ENCODE measurements around the gene KIF26B.

Gene KIF26B

DNA sequence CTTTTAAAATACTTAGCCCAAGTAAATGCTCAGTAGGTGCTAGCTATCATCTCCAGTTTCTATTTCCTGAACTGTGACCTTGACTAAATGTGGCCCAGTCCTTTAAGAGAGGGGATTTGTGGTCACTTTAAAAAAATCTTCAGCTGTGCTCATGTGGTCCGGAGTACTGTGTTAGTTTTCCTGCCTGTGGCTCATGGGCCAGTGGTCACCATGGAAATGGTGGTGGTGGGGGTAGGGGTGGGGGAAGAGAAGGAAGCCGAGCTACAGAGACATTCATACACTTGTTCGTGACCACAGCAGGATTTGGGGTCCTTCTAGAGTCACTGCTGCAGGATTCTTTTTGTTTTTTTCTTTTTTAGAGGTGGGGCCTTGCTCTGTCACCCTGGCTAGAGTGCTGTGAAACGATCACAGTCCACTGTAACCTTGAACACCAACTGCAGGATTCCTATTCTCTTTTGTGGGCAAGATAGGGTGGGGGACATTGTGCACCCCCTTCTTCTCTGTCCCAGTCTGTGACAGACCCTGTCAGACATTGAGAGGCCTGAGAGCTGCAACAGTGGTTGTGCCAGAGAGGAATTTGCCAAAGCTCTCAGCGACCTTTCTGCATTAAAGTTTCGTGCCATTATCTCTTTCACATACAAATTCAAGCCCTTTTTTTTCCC is 25.8 kb downstream of the KIF26B start:
- Histone ChIP-seq H3K4me3 (ENCODE audit: low read depth in 1 of 5, low read length in 5 of 5) (no peak overlapping the region), H3K4me1 (ENCODE audit: control insufficient read depth in 5 of 5, insufficient read depth in 5 of 5, low read length in 5 of 5) (no peaks in the 10 kb centered on the region), H3K36me3 (ENCODE audit: control insufficient read depth in 5 of 5, insufficient read depth in 5 of 5, low read length in 5 of 5) (no peaks in the 10 kb centered on the region), H3K9ac (ENCODE audit: low read length in 5 of 5) (no peak overlapping the region), H3K9me3 (ENCODE audit: control insufficient read depth in 5 of 5, low read length in 5 of 5) (no peaks in the 10 kb centered on the region), H3K27me3 (ENCODE audit: control insufficient read depth in 5 of 5, insufficient read depth in 4 of 5, low read length in 5 of 5) (no peaks in the 10 kb centered on the region), H3K27ac (ENCODE audit: low read depth, low read length) (no peak overlapping the region)

DNA sequence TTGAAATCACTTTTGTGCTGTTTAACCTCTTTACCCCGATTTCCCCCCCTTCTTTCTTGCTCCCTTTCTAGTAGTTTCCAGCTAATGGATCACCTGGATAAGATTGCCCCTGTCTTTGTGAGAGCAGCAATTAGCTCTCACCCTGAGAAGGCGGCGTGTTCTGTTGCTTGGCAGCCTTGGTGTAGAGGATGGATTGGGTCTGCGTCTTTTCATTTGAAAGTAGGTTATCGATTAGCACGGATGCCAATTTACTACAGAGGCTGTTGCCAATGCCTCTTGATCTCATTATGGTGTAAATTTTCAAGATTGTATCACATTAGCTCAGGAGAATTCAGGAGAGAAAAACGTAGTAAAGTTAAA is 26.4 kb downstream of the KIF26B start:
- Histone ChIP-seq H3K4me1 (ENCODE audit: control insufficient read depth in 5 of 5, insufficient read depth in 5 of 5, low read length in 5 of 5) (no peaks in the 10 kb centered on the region), H3K9ac (ENCODE audit: low read length in 5 of 5) (no peak overlapping the region), H3K27me3 (ENCODE audit: control insufficient read depth in 5 of 5, insufficient read depth in 4 of 5, low read length in 5 of 5) (no peaks in the 10 kb centered on the region), H3K36me3 (ENCODE audit: control insufficient read depth in 5 of 5, insufficient read depth in 5 of 5, low read length in 5 of 5) (no peaks in the 10 kb centered on the region), H3K27ac (ENCODE audit: low read depth, low read length) (no peak overlapping the region), H3K9me3 (ENCODE audit: control insufficient read depth in 5 of 5, low read length in 5 of 5) (no peaks in the 10 kb centered on the region), H3K4me3 (ENCODE audit: low read depth in 1 of 5, low read length in 5 of 5) (no peak overlapping the region)

DNA sequence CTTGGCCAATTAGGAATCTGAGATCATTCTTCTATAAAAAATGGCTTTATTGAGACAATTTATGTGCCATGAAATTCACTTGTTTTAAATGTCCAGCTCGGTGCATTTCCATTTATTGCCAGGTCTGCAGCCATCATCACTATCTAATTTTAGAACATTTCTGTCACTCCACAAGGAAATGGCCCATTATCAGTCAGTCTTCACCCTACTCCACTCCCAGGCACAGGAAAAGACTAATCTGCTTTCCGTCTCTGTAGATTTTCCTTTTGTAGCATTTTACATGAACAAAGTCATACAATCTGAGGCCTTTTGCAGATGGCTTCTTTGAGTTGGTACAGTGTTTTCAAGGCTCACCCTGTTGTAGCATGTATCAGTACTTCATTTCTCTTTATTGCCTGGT is 27.2 kb downstream of the KIF26B start:
- Histone ChIP-seq H3K27ac (ENCODE audit: low read depth, low read length) (no peak overlapping the region), H3K9me3 (ENCODE audit: control insufficient read depth in 5 of 5, low read length in 5 of 5) (no peaks in the 10 kb centered on the region), H3K9ac (ENCODE audit: low read length in 5 of 5) (no peak overlapping the region), H3K4me1 (ENCODE audit: control insufficient read depth in 5 of 5, insufficient read depth in 5 of 5, low read length in 5 of 5) (no peaks in the 10 kb centered on the region), H3K36me3 (ENCODE audit: control insufficient read depth in 5 of 5, insufficient read depth in 5 of 5, low read length in 5 of 5) (no peaks in the 10 kb centered on the region), H3K4me3 (ENCODE audit: low read depth in 1 of 5, low read length in 5 of 5) (no peak overlapping the region), H3K27me3 (ENCODE audit: control insufficient read depth in 5 of 5, insufficient read depth in 4 of 5, low read length in 5 of 5) (no peaks in the 10 kb centered on the region)

DNA sequence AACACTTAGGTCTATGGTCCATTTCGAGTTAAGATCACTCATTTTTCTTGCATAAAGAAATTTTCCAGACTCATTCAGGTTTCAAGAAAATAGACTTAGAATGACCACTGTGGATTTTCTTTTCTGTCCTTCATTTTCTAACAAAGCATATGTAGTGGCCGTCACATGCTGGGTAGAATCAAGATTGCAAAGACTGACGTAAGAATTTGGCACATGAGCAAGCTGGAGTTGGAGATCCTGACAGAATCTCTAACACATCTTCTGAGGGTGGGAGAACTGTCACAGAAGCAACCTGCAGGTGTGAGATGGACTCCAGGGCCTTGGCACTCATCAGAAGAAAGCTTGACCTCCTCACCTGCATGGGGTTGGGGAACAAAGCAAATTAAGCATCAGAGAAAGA is 28.6 kb downstream of the KIF26B start:
- no peaks in the 10 kb centered on the region for H3K9me3 ChIP-seq (ENCODE audit: control insufficient read depth in 5 of 5, low read length in 5 of 5)
- no peak overlapping the region for H3K27ac ChIP-seq (ENCODE audit: low read depth, low read length)
- no peak overlapping the region for H3K9ac ChIP-seq (ENCODE audit: low read length in 5 of 5)
- H3K36me3 ChIP-seq (ENCODE audit: control insufficient read depth in 5 of 5, insufficient read depth in 5 of 5, low read length in 5 of 5) = no peaks in the 10 kb centered on the region
- no peak overlapping the region for H3K4me3 ChIP-seq (ENCODE audit: low read depth in 1 of 5, low read length in 5 of 5)
- H3K4me1 ChIP-seq (ENCODE audit: control insufficient read depth in 5 of 5, insufficient read depth in 5 of 5, low read length in 5 of 5) = no peaks in the 10 kb centered on the region
- H3K27me3 ChIP-seq (ENCODE audit: control insufficient read depth in 5 of 5, insufficient read depth in 4 of 5, low read length in 5 of 5) = no peaks in the 10 kb centered on the region

DNA sequence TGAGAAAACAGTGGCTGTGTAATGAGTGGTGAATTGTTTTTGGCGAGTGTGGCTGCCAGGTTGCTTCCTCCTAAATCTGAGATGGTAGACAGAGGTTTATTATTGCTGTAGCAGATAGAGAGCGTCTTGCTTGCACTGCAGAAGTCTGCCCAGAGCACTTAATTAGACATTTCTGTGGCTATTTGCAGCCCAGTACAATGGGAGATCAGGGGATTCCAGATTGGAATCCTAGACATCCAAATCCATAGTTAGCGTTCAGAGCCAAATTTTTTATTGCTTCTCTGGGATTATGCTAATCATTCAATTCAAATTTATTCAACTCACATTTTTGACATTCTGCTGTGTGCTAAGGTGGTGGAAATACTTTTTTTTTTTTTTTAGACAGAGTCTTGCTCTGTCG is 30.0 kb downstream of the KIF26B start:
- H3K4me3 ChIP-seq (ENCODE audit: low read depth in 1 of 5, low read length in 5 of 5) = no peak overlapping the region
- H3K4me1 ChIP-seq (ENCODE audit: control insufficient read depth in 5 of 5, insufficient read depth in 5 of 5, low read length in 5 of 5) = no peaks in the 10 kb centered on the region
- no peak overlapping the region for H3K27ac ChIP-seq (ENCODE audit: low read depth, low read length)
- H3K27me3 ChIP-seq (ENCODE audit: control insufficient read depth in 5 of 5, insufficient read depth in 4 of 5, low read length in 5 of 5) = no peaks in the 10 kb centered on the region
- no peak overlapping the region for H3K9ac ChIP-seq (ENCODE audit: low read length in 5 of 5)
- no peaks in the 10 kb centered on the region for H3K36me3 ChIP-seq (ENCODE audit: control insufficient read depth in 5 of 5, insufficient read depth in 5 of 5, low read length in 5 of 5)
- no peaks in the 10 kb centered on the region for H3K9me3 ChIP-seq (ENCODE audit: control insufficient read depth in 5 of 5, low read length in 5 of 5)

DNA sequence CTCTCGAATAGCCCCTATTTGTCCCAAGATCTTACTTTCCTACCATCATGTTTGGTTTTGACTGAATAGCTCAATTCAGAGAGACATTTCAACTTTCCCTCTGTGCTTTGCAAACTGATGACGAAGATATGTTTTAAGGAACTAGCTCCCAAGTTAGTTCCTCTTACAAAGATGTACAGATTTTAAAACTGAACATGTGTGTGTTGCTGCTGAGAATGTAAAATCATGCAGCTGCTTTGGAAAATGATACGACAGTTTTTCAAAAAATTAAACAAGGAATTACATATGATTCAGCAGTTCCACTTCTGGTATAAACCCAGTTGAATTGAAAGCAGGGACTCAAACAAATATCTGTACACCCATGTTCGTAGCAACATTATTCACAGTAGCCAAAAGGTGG is 33.6 kb downstream of the KIF26B start:
- no peaks in the 10 kb centered on the region for H3K36me3 ChIP-seq (ENCODE audit: control insufficient read depth in 5 of 5, insufficient read depth in 5 of 5, low read length in 5 of 5)
- H3K27me3 ChIP-seq (ENCODE audit: control insufficient read depth in 5 of 5, insufficient read depth in 4 of 5, low read length in 5 of 5) = no peaks in the 10 kb centered on the region
- H3K4me1 ChIP-seq (ENCODE audit: control insufficient read depth in 5 of 5, insufficient read depth in 5 of 5, low read length in 5 of 5) = no peaks in the 10 kb centered on the region
- no peak overlapping the region for H3K4me3 ChIP-seq (ENCODE audit: low read depth in 1 of 5, low read length in 5 of 5)
- H3K9ac ChIP-seq (ENCODE audit: low read length in 5 of 5) = no peak overlapping the region
- no peaks in the 10 kb centered on the region for H3K9me3 ChIP-seq (ENCODE audit: control insufficient read depth in 5 of 5, low read length in 5 of 5)
- H3K27ac ChIP-seq (ENCODE audit: low read depth, low read length) = no peak overlapping the region

DNA sequence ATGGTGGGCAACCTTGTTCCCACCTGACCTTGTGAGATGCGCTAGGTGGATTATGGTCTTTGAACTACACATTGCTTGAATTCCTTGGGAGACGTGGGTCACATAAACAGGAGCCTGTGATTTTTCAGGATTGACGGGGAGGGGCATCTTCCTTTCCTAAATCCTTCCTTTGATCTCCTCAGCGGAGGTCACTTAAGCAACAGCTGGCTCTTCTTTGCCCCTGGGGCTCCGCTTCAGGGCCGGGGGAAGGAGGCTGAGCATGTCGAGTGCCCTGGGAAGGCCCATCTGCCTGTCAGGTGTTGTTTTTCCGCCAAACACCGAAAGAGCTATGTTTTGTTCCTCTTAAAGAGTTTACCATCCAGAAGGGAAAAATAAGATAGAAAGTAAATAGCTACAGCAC is 40.6 kb downstream of the KIF26B start:
- H3K9me3 ChIP-seq (ENCODE audit: control insufficient read depth in 5 of 5, low read length in 5 of 5) = no peaks in the 10 kb centered on the region
- H3K4me3 ChIP-seq (ENCODE audit: low read depth in 1 of 5, low read length in 5 of 5) = no peak overlapping the region
- H3K27me3 ChIP-seq (ENCODE audit: control insufficient read depth in 5 of 5, insufficient read depth in 4 of 5, low read length in 5 of 5) = peaks cover 0 to 7% (median 0%) of the 10 kb centered on the region in 5 donors
- no peaks in the 10 kb centered on the region for H3K36me3 ChIP-seq (ENCODE audit: control insufficient read depth in 5 of 5, insufficient read depth in 5 of 5, low read length in 5 of 5)
- no peak overlapping the region for H3K9ac ChIP-seq (ENCODE audit: low read length in 5 of 5)
- no peak overlapping the region for H3K27ac ChIP-seq (ENCODE audit: low read depth, low read length)
- peaks cover 0 to 3% (median 0%) of the 10 kb centered on the region in 5 donors for H3K4me1 ChIP-seq (ENCODE audit: control insufficient read depth in 5 of 5, insufficient read depth in 5 of 5, low read length in 5 of 5)

DNA sequence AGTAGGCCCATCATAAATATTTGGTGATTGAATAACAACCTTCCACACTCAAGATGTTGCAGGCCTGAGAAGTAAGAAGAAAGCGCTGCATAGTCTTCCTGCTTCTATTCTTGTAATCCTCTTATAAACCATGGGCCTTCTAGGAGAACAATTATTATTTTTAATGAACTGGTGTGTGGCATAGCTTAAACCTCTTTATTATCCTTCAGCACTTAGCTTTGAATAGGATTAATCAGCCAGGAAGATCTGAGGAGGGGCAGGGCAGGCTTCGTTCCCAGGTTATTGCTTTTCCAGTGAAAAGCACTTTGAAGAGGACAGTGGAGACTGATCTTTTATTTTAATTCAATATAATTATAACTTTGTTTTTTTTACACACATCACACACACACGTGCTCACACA is 42.3 kb downstream of the KIF26B start:
- Histone ChIP-seq H3K27ac (ENCODE audit: low read depth, low read length) (no peak overlapping the region), H3K9ac (ENCODE audit: low read length in 5 of 5) (no peak overlapping the region), H3K27me3 (ENCODE audit: control insufficient read depth in 5 of 5, insufficient read depth in 4 of 5, low read length in 5 of 5) (peaks cover 0 to 7% (median 2%) of the 10 kb centered on the region in 5 donors), H3K36me3 (ENCODE audit: control insufficient read depth in 5 of 5, insufficient read depth in 5 of 5, low read length in 5 of 5) (no peaks in the 10 kb centered on the region), H3K4me1 (ENCODE audit: control insufficient read depth in 5 of 5, insufficient read depth in 5 of 5, low read length in 5 of 5) (peaks cover 0 to 3% (median 0%) of the 10 kb centered on the region in 5 donors), H3K4me3 (ENCODE audit: low read depth in 1 of 5, low read length in 5 of 5) (no peak overlapping the region), H3K9me3 (ENCODE audit: control insufficient read depth in 5 of 5, low read length in 5 of 5) (no peaks in the 10 kb centered on the region)

DNA sequence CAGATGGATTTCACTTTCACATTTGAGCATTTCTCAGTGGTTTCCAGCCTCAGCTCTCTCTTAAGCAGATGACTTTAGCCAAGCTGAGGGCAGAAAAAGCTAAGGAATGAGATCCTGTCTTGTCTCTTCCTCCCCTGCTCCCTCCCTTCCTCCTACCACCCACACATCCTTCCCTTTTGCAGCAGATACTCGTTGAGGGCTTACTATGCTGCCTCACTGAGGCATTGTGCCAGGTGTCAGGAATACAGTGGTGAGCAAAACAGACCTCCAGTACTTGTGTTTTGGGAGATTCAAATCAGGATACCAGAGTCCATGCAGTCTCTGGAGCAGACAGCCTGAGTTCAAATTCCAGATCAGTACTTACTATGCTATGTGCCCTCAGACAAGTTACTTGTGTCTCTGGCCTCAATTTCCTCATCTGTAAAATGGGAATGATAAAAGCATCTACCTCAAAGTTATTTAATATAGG is 43.2 kb downstream of the KIF26B start:
- Histone ChIP-seq H3K9ac (ENCODE audit: low read length in 5 of 5) (no peak overlapping the region), H3K4me3 (ENCODE audit: low read depth in 1 of 5, low read length in 5 of 5) (no peak overlapping the region), H3K27me3 (ENCODE audit: control insufficient read depth in 5 of 5, insufficient read depth in 4 of 5, low read length in 5 of 5) (peaks cover 0 to 7% (median 2%) of the 10 kb centered on the region in 5 donors), H3K4me1 (ENCODE audit: control insufficient read depth in 5 of 5, insufficient read depth in 5 of 5, low read length in 5 of 5) (peaks cover 0 to 3% (median 0%) of the 10 kb centered on the region in 5 donors), H3K27ac (ENCODE audit: low read depth, low read length) (no peak overlapping the region), H3K36me3 (ENCODE audit: control insufficient read depth in 5 of 5, insufficient read depth in 5 of 5, low read length in 5 of 5) (no peaks in the 10 kb centered on the region), H3K9me3 (ENCODE audit: control insufficient read depth in 5 of 5, low read length in 5 of 5) (no peaks in the 10 kb centered on the region)

DNA sequence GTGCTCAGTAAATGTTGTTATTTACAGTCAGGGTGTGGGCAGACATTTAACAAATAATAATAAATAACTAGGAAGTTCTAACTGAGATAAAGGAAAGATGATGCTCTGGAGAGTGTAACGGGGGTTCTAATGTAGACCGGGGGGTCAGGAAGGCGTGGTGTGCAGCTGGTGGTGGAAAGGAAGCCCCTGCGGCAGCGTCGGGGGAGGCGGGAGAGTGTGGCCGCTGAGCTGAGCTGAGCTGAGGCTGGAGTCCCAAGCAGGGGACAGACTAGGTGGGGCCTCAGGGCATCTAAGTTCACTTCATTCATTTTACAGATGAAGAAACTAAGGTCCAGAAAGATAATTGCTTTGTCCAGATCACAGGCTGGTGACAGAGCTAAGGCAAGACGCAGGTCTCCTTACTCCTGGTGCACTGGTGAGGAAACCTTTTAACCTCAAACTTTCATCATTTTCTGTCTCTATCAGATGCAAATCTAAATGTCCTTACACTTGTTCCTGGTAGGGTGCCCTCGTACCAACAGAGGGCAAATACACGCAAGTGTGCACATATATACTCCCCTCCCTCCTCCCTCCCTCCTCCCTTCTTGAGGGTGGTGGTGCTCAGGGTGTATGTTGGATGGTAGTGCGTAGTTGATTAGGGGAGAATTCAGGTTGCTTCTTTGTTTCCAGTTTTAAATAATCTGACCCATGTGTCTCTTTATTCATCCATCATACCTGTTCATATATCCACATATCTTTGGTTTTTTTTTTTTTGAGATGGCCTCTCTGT is 44.1 kb downstream of the KIF26B start:
- H3K27ac ChIP-seq (ENCODE audit: low read depth, low read length) = no peak overlapping the region
- H3K36me3 ChIP-seq (ENCODE audit: control insufficient read depth in 5 of 5, insufficient read depth in 5 of 5, low read length in 5 of 5) = no peaks in the 10 kb centered on the region
- H3K4me1 ChIP-seq (ENCODE audit: control insufficient read depth in 5 of 5, insufficient read depth in 5 of 5, low read length in 5 of 5) = peaks cover 0 to 3% (median 0%) of the 10 kb centered on the region in 5 donors
- no peaks in the 10 kb centered on the region for H3K9me3 ChIP-seq (ENCODE audit: control insufficient read depth in 5 of 5, low read length in 5 of 5)
- H3K9ac ChIP-seq (ENCODE audit: low read length in 5 of 5) = no peak overlapping the region
- no peak overlapping the region for H3K4me3 ChIP-seq (ENCODE audit: low read depth in 1 of 5, low read length in 5 of 5)
- H3K27me3 ChIP-seq (ENCODE audit: control insufficient read depth in 5 of 5, insufficient read depth in 4 of 5, low read length in 5 of 5) = peaks cover 0 to 7% (median 2%) of the 10 kb centered on the region in 5 donors
